Nephron (organoid): ENCODE data around the gene GLT6D1.

Source experiments
- H3K27ac Mint-ChIP-seq, 3 experiments: 2 replicates each; pipeline ENCODE4 v1.8.0; 2020; ENCODE audit warnings: mixed read lengths in 3 of 3, mild to moderate bottlenecking in 2 of 3, moderate library complexity in 1 of 3
- H3K27me3 Mint-ChIP-seq: 2 replicates; pipeline ENCODE4 v1.8.0; 2021; ENCODE audit warnings: low read depth, mild to moderate bottlenecking, moderate library complexity, mixed read lengths
- H3K36me3 Mint-ChIP-seq: 2 replicates; pipeline ENCODE4 v1.8.0; 2020; ENCODE audit warnings: low read depth, mixed read lengths
- H3K4me1 Mint-ChIP-seq: 2 replicates; pipeline ENCODE4 v1.8.0; 2020; ENCODE audit warnings: mixed read lengths
- H3K4me3 Mint-ChIP-seq, 3 experiments: 2 replicates each; pipeline ENCODE4 v1.8.0; 2020; ENCODE audit warnings: mild to moderate bottlenecking in 3 of 3, mixed read lengths in 3 of 3, moderate library complexity in 2 of 3
- H3K9me3 Mint-ChIP-seq: 2 replicates; pipeline ENCODE4 v1.8.0; 2020; ENCODE audit warnings: mixed read lengths
- TF ChIP-seq, protein P1 (sequence below), 3 experiments: fragments of 200-600 bp; sonication (generic); IDR thresholded peaks; one replicate each; pipeline ENCODE4 v1.5.0; 2021; ENCODE audit warnings: antibody characterized with exemption in 3 of 3; ENCODE audit not compliant: unreplicated experiment in 3 of 3

GLT6D1 gene

DNA sequence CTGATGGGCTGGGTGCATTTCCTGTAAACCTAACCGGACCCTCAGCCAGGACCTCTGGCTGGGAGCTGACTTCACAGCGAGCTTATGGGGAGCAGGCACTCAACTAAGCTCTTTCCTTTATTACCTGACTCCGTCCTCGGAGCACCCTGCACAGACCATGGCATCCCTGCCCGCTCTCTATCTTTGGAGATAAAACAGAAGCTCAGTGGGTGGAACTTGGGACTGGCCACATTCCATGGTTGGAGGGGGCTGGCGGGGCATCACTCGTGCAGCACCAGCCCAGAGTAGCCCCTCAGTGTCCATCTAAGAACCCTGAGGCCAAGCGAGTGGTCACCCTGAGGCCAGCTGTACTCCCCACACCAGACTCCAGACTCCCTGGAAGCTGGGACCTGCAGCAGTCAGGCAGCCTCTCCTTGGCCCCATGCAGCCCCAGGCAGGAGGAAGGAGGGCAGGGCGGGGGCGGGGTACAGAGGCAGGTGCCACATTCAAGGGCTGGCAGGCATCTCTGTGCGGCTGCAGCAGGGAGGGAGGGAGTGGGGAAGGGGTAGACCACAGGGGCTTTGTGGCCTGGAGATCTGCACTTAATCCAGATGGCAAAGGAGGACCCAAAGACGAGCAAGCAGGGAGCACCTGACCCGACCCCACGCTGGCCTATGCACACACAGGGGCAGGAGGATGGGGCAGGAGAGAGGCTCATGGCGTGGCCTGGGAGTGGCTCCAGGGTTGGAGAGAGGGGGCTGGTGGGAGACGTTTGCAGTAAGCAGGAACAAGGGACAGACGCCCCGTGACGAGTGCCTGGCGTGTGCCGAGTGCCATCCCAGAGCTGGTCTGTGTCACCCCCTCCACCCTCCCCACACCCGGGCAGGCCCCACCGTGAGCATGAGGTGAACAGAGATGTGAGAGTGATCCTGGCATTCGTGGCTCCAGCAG lies 26.1 kb downstream of the GLT6D1 start:
- H3K27me3 Mint-ChIP-seq, result peaks cover 13% of the 10 kb centered on the region
- H3K4me1 Mint-ChIP-seq, result no peaks in the 10 kb centered on the region
- no peaks in the 10 kb centered on the region for H3K36me3 Mint-ChIP-seq
- peaks cover 2% of the 10 kb centered on the region for H3K9me3 Mint-ChIP-seq
- H3K27ac Mint-ChIP-seq, result no peak overlapping the region
- H3K4me3 Mint-ChIP-seq, result no peak overlapping the region
- TF ChIP-seq, protein P1, sequence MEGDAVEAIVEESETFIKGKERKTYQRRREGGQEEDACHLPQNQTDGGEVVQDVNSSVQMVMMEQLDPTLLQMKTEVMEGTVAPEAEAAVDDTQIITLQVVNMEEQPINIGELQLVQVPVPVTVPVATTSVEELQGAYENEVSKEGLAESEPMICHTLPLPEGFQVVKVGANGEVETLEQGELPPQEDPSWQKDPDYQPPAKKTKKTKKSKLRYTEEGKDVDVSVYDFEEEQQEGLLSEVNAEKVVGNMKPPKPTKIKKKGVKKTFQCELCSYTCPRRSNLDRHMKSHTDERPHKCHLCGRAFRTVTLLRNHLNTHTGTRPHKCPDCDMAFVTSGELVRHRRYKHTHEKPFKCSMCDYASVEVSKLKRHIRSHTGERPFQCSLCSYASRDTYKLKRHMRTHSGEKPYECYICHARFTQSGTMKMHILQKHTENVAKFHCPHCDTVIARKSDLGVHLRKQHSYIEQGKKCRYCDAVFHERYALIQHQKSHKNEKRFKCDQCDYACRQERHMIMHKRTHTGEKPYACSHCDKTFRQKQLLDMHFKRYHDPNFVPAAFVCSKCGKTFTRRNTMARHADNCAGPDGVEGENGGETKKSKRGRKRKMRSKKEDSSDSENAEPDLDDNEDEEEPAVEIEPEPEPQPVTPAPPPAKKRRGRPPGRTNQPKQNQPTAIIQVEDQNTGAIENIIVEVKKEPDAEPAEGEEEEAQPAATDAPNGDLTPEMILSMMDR (IDR thresholded peaks at IDR 0.05; ENCODE audit: unreplicated experiment in 3 of 3), result no peak

DNA sequence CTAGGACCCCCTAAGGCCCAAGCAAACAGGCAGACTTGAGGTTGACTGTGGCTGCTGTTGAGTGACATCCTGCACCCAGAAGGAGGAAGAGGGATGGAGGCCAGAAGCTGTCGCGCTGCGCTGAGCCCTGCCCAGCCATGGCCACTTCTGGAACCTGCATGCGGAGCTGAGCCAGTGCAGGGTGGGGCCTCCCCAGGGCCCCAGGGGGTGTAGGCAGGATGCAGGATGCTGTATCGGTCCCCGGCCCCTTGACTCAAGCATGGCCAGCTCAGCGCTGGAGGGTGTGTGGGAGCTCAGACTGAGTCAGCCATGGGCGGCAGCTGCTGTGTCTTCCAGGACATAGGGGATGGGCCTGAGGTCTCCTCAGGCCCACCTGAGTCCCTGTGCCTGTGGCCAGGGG lies 26.9 kb downstream of the GLT6D1 start:
- Mint-ChIP-seq H3K4me1 (no peaks in the 10 kb centered on the region), H3K36me3 (no peaks in the 10 kb centered on the region), H3K27me3 (peaks cover 12% of the 10 kb centered on the region), H3K4me3 (no peak overlapping the region), H3K27ac (no peak overlapping the region), H3K9me3 (peaks cover 2% of the 10 kb centered on the region)
- TF ChIP-seq, protein P1 (IDR thresholded peaks at IDR 0.05; ENCODE audit: unreplicated experiment in 3 of 3), result no peak

DNA sequence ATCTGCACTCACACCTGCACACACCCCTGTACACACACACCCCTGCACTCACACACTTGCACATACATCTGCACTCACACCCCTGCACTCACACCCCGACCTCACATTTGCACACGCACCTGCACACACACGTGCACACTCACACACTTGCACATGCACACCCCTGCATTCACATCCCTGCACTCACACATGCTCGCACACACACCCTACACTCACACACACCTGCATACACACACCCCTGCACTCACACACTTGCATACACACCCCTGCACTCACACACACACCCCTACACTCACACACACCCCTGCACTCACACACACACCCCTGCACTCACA lies 27.5 kb downstream of the GLT6D1 start:
- Mint-ChIP-seq H3K27ac (no peak overlapping the region), H3K36me3 (no peaks in the 10 kb centered on the region), H3K27me3 (peaks cover 13% of the 10 kb centered on the region), H3K9me3 (peaks cover 2% of the 10 kb centered on the region), H3K4me1 (no peaks in the 10 kb centered on the region), H3K4me3 (no peak overlapping the region)
- TF ChIP-seq, protein P1 (IDR thresholded peaks at IDR 0.05; ENCODE audit: unreplicated experiment in 3 of 3), result no peak

DNA sequence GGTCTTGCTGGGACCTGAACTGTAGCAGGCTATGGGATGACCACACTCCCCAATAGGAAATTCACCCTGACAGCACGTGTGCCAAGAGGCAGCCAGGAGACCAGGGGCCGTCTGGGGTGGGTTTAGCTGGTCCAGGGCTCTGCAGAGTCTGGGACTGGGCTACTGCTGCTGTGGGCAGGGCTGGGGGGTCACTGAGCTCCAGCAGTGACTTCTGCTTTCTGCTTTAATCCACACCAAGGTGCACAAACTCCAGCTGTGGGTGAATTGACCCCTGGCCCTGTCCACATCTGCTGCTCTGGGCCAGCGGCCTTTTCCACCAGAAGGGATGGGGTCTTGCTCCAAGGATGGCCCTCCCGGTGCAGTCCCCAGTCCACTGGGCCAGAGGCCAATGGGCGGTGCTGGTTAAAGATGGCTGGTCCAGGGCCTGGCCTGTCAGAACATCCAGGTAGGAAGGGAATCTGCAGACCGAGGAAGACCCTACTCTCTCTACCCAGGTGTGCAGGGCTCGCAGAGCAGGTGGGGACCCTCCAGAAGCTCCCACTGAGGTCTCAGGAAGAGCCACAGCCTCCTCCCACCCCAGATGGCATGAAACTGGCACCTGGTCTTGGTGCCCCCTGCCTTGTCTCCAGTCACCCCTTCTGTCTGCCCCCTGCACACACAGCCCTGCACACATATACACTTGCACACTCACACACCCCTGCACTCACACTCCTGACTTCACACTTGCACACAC lies 28.0 kb downstream of the GLT6D1 start:
- H3K4me1 Mint-ChIP-seq, result no peaks in the 10 kb centered on the region
- H3K4me3 Mint-ChIP-seq, result no peak overlapping the region
- H3K9me3 Mint-ChIP-seq, result peaks cover 2% of the 10 kb centered on the region
- TF ChIP-seq, protein P1 (IDR thresholded peaks at IDR 0.05; ENCODE audit: unreplicated experiment in 3 of 3), result no peak
- peaks cover 15% of the 10 kb centered on the region for H3K27me3 Mint-ChIP-seq
- no peaks in the 10 kb centered on the region for H3K36me3 Mint-ChIP-seq
- H3K27ac Mint-ChIP-seq, result no peak overlapping the region

DNA sequence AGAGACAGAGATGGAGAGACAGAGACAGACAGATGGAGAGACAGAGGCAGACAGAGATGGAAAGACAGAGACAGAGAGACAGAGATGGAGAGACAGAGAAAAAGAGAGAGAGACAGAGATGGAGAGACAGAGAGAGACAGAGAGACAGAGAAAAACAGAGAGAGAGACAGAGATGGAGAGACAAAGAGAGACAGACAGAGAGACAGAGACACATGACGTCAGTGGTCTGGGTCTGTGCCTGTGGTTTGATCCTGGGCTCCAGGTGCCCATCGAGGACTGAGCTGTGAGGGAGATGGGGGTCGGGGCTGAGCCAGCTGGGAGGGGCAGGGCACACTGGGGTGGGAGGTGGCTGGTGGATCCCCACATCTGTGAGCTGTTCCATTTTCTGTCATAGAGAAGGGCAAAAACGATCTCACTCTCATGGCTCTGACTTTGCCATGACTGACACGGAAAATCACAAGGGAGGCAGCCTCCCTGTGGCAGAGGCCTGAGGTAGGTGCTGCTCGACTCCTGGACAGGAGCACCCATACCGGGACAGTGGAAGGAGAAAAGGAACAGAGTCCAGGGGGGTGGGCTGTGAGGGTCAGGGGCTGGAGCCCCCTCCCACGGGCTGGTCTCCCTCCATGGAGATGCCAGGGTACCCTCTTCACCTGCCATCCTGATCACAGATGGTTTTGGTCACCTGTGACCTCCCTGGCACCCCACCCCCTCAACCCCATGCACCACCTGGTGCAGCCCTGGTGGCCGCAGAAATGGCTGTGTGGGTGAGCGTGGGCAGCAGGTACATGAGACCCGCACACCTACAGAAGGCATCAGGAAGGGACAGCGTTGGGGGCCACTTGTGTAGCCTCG lies 28.8 kb downstream of the GLT6D1 start:
- TF ChIP-seq, protein P1 (IDR thresholded peaks at IDR 0.05; ENCODE audit: unreplicated experiment in 3 of 3), result no peak
- Mint-ChIP-seq H3K4me3 (no peak overlapping the region), H3K36me3 (no peaks in the 10 kb centered on the region), H3K4me1 (no peaks in the 10 kb centered on the region), H3K27ac (no peak overlapping the region), H3K27me3 (peaks cover 15% of the 10 kb centered on the region), H3K9me3 (peaks cover 2% of the 10 kb centered on the region)
